Right lobe of liver (tissue), 4 donors: ENCODE data around the gene CHL1.

Source experiments
- POLR2A ChIP-seq: fragments of 450-650 bp; IDR thresholded peaks from one replicate; pipeline ENCODE4 v1.6.1; 2017; ENCODE audit warnings: antibody characterized with exemption, mild to moderate bottlenecking
- TF ChIP-seq, protein P1 (sequence below), 4 donors: fragments of 200-600 bp in 3 of 4; fragments of 450-650 bp in 1 of 4; IDR thresholded peaks; one replicate each; pipeline versions ENCODE4 v1.5.1 to v1.8.0; 2016 to 2022; ENCODE audit warnings: antibody characterized with exemption in 4 of 4, mild to moderate bottlenecking in 2 of 4
- donor health status: DM: no; HTN: no; CAD: no.
- donor health status: DM: no; HTN: no; CAD: no.
- donor health status: DM: no; HTN: yes; CAD: no.

DNA sequence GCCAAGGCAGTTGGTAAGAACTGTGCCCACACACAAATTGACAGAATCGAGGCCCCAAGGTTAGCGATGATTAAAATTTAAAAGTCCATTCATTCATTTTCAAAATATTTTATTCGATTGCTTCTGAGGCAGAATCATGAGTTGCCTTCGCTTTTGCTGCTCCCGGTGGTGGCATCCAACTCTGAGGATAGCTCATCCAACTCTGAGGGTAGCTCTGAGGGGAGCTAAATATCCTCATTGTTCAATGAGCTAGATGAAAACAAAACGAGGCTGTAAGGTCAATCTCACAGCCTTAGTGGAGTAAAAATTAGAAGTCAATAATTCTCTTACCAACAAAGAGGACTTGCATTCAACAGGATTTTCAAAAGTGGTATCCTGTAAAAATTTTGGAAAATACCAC is 897 bp upstream of the CHL1 start:
- TF ChIP-seq, protein P1, sequence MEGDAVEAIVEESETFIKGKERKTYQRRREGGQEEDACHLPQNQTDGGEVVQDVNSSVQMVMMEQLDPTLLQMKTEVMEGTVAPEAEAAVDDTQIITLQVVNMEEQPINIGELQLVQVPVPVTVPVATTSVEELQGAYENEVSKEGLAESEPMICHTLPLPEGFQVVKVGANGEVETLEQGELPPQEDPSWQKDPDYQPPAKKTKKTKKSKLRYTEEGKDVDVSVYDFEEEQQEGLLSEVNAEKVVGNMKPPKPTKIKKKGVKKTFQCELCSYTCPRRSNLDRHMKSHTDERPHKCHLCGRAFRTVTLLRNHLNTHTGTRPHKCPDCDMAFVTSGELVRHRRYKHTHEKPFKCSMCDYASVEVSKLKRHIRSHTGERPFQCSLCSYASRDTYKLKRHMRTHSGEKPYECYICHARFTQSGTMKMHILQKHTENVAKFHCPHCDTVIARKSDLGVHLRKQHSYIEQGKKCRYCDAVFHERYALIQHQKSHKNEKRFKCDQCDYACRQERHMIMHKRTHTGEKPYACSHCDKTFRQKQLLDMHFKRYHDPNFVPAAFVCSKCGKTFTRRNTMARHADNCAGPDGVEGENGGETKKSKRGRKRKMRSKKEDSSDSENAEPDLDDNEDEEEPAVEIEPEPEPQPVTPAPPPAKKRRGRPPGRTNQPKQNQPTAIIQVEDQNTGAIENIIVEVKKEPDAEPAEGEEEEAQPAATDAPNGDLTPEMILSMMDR (IDR thresholded peaks at IDR 0.05), result no peak
- no peak for TF ChIP-seq POLR2A
